Frontal cortex (tissue), 4 donors: ENCODE data around the gene ACKR1. TPM values are rescaled to one million over a fixed set of nuclear protein-coding genes. Genes with fewer than 3 reads are reported as not detected.

ENCODE experiments used
- DNase-seq, 2 donors: peaks; one replicate each; pipeline ENCODE4 v3.0.0; 2012; ENCODE audit warnings: low spot score in 2 of 2
- FAIRE-seq: peaks from 2 replicates; lab custom pipeline; 2012; peaks lifted over from hg19 to GRCh38; lab: Jason Lieb, UNC
- total RNA-seq: library from RNA; depleted of rRNA; stranded (reverse); fragments of >200 nt; gene quantifications from one replicate; pipeline ENCODE4 v1.2.3, GENCODE V29; 2014
- donor health status: control.
- donor health status: control.
- donor health status: control.

ACKR1 gene, protein sequence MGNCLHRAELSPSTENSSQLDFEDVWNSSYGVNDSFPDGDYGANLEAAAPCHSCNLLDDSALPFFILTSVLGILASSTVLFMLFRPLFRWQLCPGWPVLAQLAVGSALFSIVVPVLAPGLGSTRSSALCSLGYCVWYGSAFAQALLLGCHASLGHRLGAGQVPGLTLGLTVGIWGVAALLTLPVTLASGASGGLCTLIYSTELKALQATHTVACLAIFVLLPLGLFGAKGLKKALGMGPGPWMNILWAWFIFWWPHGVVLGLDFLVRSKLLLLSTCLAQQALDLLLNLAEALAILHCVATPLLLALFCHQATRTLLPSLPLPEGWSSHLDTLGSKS
- 0.41 TPM for total RNA-seq

- no peak for FAIRE-seq
- DNase-seq: no peak
Measured at GRCh38 chr1:159204161-159205141, at the start of gene ACKR1. Gene ACKR1, plus strand, starts transcription at chr1:159204875. Its CDS starts 85 bp downstream, at chr1:159204960.

DNA sequence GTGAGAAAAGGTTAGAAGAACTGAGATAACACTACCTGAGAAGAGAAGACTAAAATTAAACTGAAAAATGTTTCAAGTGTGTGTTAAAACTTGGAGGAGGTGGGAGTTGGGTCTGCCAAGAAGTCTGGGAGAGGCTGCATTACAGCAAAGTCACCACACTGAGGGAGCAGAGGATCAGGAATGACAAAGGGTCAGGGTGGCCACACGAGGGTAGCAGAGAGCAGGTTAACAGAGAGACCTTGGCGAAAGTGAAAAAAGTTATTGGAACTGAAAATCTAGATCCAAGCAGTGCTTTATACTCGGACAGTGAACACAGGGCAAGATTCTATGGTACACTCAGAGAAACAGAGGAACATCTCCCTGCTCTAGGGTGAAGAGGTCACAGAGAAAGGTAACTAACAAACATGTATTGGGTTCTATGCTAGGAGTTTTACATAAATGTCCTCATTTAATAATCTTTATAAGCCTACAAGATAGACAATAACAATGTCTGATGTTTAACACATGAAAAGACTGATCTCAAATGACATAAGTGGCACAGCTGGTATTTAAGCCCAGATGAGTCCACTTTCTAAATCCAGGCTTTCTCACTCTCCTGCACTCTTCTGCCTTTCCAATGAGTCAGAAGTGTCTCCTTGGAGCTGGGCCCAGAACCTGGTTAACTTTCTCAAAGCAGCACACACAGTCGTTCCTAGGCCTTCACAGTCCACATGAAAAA is 43.5 kb upstream of the ACKR1 start:
- FAIRE-seq: peak; percentile 84
- peak; percentile 42 to 62 for DNase-seq

DNA sequence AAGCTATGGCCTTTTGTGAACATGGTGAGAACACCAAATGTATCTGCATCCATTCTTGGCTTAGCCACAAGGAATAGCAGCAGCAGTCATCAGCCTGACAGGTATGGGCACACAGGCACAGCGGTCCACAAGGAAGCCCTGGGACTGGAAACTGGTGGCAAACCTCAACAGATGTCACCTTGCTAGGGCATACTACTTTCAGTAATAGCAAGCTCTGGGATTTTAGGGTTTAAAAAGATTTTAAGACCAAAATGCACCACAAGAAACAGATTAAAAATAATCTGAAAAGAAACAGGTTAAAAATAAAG is 43.0 kb upstream of the ACKR1 start:
- no peak for DNase-seq
- FAIRE-seq: no peak

DNA sequence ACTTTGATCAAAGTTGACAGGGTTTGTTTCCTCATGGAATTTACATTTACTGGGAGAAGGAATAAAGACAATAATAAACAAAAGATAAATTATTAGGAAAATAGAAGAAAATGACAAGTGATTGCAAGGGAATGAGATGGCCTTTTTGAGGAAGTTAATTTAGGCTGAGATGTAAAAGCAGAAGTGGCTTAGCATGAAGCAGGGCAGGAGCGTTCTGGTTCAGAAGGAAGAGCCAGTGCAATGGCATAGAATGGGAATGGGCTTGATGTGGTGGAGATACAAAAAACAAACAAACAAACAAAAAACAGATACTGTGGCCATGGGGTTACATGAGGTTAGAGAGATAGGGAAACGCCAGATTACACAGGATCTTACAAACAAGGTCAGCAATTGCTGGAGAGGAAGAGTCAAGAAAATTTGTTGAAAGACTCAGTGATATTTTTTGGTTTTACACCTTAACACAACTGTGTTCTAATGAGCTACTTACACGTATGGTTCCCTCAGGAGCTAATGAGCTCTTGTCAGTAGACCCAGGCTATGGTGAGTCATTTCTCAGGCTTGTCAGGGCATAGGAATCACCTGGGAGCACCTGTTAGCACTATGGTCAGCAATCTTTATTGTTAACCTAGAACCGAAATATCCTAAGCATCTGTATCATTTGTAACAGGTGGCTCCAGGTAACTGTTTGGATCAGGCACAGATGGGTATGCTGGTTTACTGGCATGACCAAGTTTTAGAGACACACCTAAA is 42.0 kb upstream of the ACKR1 start:
- FAIRE-seq: no peak
- no peak for DNase-seq

DNA sequence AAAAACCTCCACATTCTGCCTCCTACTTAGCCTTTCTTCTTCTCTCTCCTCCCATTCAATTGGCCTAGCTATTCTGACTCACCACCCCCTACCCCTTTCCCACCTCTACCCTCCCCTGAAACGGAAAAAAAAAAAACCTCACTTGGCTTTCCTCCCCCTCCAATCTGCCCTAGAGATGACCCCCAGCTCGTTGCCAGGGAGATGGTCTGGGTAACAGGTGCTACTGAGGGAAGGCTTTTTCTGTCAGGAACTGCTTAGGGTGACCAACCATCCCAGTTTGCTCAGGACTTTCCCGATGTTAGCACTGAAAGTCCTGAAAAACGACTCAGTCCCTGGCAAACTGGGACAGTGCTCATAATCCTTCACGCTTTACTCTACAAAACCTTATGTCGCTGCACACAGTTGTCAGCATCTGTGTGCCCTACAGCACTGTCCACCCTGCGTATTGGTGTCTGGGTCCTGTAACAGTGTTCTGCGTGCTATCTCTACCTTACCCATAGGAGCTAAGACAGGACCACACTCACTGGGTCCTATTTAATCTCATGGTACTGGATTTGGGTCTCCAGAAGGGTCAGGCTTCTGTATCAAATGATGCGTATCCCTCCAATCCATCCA is 41.0 kb upstream of the ACKR1 start:
- DNase-seq (no peak), FAIRE-seq (no peak)

DNA sequence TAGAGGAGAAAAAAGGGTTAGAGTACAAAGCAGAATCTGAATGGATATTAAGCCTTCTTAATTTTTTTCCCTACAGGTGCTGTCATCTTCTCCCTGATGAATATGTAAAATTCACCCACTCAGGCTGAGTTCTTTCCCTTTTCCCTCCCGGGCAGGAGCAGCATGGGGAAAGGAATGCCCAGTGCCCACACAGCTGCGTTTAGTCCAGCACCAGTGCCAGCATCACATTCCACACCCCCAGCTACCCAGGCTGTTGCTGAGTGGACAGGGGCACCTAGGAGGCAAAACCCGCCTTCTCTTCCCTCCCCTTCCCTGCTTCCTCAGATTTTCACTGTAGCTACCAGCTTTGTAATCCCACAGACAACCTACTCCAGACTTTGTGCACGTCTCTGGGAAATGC is 36.6 kb upstream of the ACKR1 start:
- DNase-seq: no peak
- FAIRE-seq: no peak

DNA sequence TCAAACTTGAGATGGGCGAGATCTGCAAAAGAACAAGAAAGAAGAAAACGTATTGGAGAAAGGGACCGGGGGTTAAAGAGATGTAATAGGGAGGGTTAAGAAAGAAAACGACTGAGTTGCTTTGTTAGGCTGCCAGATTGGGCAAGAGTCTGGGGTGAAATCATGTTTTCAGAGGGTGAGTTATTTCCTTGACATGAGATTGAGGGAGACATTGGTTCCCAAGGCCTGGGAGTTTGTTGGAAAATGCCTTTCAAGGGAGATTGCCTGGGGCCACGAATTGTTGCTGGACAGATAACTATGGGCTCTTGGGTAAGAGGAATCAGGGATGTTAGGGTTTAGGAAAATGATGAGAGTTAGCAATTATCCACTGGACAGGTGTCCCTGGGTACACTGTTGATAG is 34.0 kb upstream of the ACKR1 start:
- FAIRE-seq: no peak
- DNase-seq: no peak

DNA sequence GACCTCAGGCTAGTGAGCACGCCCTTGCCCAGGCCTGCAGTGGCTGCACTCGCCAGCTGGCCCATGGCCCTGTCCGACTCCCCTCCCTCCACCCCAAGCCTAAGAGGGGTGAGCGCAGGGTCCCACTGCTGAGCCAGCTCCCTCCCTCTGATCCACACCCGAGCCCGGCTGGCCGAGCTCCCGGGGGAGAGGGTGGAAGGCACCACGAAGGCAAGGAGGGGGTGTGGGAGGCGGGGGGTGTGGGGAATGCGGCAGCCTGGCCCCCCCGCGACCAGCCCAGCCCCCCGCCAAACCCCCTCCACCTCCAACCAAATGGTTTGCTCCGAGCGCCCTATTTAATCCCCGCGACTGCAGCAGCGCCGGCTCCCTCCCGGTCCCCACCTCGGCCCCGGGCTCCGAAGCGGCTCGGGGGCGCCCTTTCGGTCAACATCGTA is 33.4 kb upstream of the ACKR1 start, which contains the start of gene CADM3:
CADM3 (plus strand) TSS at position 362 of the 434 bp plus-strand sequence. CDS start 151 bp downstream, outside the sequence.
- DNase-seq: peak; percentile 46 to 65
- no peak for FAIRE-seq

DNA sequence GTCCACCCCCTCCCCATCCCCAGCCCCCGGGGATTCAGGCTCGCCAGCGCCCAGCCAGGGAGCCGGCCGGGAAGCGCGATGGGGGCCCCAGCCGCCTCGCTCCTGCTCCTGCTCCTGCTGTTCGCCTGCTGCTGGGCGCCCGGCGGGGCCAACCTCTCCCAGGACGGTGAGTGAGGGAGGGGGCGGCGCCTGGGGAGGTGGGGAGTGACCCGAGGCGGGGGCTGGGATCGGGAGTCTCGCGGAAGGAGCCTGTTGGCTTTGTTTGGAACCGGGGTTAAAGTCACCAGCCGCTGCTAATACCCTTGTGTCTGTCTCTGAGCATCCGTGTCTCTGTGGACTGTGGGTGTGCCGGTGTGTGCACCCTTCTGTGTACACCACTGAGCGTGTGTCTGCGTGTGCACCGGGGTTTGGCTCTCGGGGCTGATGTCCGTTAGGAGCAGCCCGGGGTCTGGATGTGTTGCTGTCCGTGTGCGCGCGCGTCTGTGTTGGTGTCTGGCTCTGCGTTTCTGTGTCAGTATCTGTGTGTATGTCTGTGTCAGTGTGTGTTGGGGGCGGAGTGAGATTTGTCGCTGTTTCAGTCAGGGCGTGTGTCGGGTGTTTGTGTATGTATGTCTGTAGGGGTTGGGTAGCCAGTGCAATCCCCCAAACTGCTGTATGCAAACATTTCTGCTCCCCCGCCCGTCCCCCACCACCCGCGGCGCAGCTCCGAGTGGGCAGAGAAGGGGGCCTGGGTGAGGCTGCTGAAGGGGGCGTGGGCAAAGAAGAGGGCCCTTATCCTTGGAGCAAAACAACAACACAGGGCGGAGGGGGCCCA is 32.8 kb upstream of the ACKR1 start:
- no peak for FAIRE-seq
- DNase-seq: peak in 1 of 2 donors; percentile 35

- peak in 1 of 2 donors; percentile 34 for DNase-seq
- FAIRE-seq: no peak
Measured at GRCh38 chr1:159172614-159173291, 31.9 kb upstream of the ACKR1 start.

GRCh38 chr1:159173320-159173719 is 31.4 kb upstream of the ACKR1 start:
- DNase-seq (no peak), FAIRE-seq (no peak)

GRCh38 chr1:159175571-159175970 is 29.1 kb upstream of the ACKR1 start:
- FAIRE-seq: no peak

DNA sequence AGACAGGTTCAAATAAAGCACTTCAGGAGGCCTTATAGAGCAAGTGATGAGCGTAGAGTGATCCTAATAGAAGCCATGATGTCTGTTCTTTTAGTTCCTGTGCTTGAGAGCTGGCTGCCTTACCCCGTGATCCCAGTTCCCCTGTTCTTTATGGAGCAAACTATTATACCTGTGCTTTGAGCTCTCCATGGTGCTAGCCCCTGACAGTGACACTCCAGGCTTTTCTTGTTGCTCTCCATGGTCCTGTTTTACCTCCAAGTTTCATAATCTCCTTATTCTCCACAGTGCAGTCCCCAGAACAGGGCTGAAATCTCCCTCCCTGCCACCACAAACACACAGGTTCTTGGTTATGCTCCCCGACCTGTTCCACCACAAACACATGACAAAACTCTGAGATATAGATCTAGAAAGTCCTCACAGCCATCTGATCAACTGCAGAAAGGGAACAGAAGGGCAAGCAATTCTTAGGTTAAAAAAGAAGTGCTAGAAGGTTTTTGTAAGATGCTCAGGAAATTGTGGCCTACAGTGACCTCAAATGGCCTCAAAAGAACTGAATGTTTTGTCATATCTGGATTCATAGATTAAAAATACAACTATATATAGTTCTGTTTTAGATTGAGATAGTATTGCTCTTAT is 27.3 kb upstream of the ACKR1 start:
- FAIRE-seq (no peak), DNase-seq (no peak)

More at GRCh38 chr1:159175571-159175970, 29.1 kb upstream of the ACKR1 start:
- no peak for DNase-seq

DNA sequence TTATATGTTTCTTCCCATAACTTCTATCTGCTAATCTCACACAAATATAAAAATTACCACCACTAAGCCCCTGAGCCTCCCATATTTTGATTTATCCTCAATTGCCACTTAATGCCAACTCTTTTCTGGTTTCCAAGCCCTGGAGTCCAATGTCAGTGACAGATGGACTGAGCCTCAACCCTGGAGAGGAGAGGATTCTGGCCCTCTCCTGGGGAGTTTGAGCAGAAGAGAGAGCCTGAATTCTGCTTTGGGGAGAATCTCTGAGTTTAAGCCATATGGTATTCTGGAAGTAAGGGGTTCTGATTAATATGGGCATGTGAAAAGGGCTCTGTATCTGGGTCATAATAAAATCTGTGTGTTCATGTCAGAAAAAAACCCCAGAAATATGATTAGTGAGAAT is 24.8 kb upstream of the ACKR1 start:
- DNase-seq: no peak

DNA sequence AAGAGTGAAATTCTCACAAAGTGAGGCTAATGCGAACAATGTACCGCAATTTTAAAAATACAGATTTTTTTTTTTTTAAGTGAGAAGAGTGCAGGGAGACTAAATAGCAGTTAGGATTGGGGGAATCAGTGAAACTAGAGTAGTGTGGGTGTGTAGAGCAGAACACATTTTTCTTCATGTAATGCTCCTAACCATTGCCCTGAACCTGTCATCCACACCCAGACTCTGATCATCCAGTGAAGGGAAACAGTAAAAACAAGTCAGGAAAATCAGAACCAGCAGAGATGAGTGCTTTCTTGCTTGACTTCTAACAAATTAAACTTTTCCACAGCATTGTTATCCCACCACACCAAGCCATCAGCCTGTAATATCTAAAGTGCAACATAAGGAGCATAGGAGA is 24.2 kb upstream of the ACKR1 start:
- FAIRE-seq (no peak), DNase-seq (no peak)

More for the DNA sequence above, 24.8 kb upstream of the ACKR1 start:
- FAIRE-seq: no peak

GRCh38 chr1:159181328-159182024 is 23.2 kb upstream of the ACKR1 start:
- DNase-seq (no peak), FAIRE-seq (no peak)

DNA sequence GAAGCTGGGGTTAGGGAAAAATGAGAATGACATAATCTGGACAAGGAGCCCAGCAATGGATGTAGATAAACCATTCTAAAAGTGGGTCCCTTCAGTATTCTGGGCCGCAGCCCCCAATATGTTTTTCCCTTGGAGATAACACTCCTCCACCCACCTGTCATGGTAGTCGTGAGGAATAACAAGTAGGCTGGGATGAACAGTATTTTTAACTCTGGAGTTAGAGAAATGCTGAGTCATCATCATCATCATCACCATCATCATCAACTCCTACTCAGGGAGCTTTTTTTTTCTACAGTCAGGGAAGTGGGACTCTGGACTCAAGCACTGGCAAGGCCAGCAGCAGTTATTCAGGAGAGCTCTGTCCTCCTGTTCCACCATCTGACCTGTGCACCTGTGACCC is 20.5 kb upstream of the ACKR1 start:
- DNase-seq: no peak
- FAIRE-seq: no peak
